GM12878 (cell line): ENCODE measurements around the gene MSH6. TPM values are rescaled to one million over a fixed set of nuclear protein-coding genes. Genes with fewer than 3 reads are reported as not detected.

Experiments
- CBX3 ChIP-seq: fragments of 200-600 bp; sonication (generic); IDR thresholded peaks from 2 replicates; pipeline ENCODE4 v1.6.1; 2016; ENCODE audit warnings: low read depth, borderline replicate concordance
- CBX5 ChIP-seq: sonication (generic); IDR thresholded peaks from 2 replicates; pipeline ENCODE4 v1.6.1; 2016; ENCODE audit warnings: low read depth, moderate library complexity, mild to moderate bottlenecking, inconsistent platforms
- CHD1 ChIP-seq: IDR thresholded peaks from 2 replicates; pipeline ENCODE4 v1.6.1; 2012; ENCODE audit warnings: low read depth, low read length, improper control_type of control experiment
- ETV6 ChIP-seq, 2 experiments: fragments of 450-650 bp in 1 of 2; IDR thresholded peaks in 1 of 2; conservative IDR thresholded peaks in 1 of 2; 2 replicates each; pipeline ENCODE4 v1.6.1; 2014; ENCODE audit warnings: antibody characterized with exemption in 1 of 2, borderline replicate concordance in 1 of 2, low read depth in 1 of 2, mild to moderate bottlenecking in 1 of 2, moderate library complexity in 1 of 2
- FOS ChIP-seq: IDR thresholded peaks from 3 replicates; pipeline ENCODE4 v1.6.1; 2011; ENCODE audit warnings: borderline replicate concordance; ENCODE audit not compliant: insufficient read length; ENCODE audit errors: extremely low read depth
- HCFC1 ChIP-seq: fragments of 150-350 bp; IDR thresholded peaks from 2 replicates; pipeline ENCODE4 v1.6.1; 2014; ENCODE audit warnings: low read length
- LARP7 ChIP-seq: fragments of 450-650 bp; IDR thresholded peaks from 2 replicates; pipeline ENCODE4 v1.6.1; 2017; ENCODE audit warnings: mild to moderate bottlenecking
- SIN3A ChIP-seq: IDR thresholded peaks from 2 replicates; pipeline ENCODE4 v1.6.1; 2012; ENCODE audit warnings: low read depth, low read length, improper control_type of control experiment
- SPI1 ChIP-seq: IDR thresholded peaks from 2 replicates; pipeline ENCODE4 v1.6.1; 2011; ENCODE audit warnings: low read depth, mild to moderate bottlenecking, low read length, moderate library complexity, borderline replicate concordance; ENCODE audit not compliant: insufficient read depth
- SREBF1 ChIP-seq: IDR thresholded peaks from 2 replicates; pipeline ENCODE4 v1.6.1; 2012; ENCODE audit warnings: mild to moderate bottlenecking, low read length
- SUZ12 ChIP-seq: fragments of 200-600 bp; sonication (generic); IDR thresholded peaks from one replicate; pipeline ENCODE4 v1.6.1; 2018; ENCODE audit warnings: antibody characterized with exemption, mild to moderate bottlenecking; ENCODE audit not compliant: unreplicated experiment
- TCF12 ChIP-seq: IDR thresholded peaks from 2 replicates; pipeline ENCODE4 v1.6.1; 2011; ENCODE audit warnings: low read depth, mild to moderate bottlenecking, low read length
- WRNIP1 ChIP-seq: IDR thresholded peaks from 2 replicates; pipeline ENCODE4 v1.6.1; 2011; ENCODE audit warnings: low read depth, low read length, improper control_type of control experiment, borderline replicate concordance
- polyA plus RNA-seq, 11 experiments: library from polyadenylated mRNA; depleted of rRNA in 4 of 11; unstranded in 6 of 11; stranded (reverse) in 5 of 11; fragments of >200 nt; fragmentation: Nextera tagmentation in 4 of 11; fragmentation: Illumina TruSeq in 1 of 11; extraction: Ambion mirVana in 4 of 11; extraction: Trizol in 1 of 11; gene quantifications; 1 replicate in 1 of 11; 2 replicates in 10 of 11; pipeline versions ENCODE4 v1.2.1 to v1.2.3, GENCODE V29; 2011 to 2016; ENCODE audit warnings: inconsistent platforms in 2 of 11, missing spikeins in 2 of 11, low read depth in 1 of 11
- total RNA-seq, 4 experiments: library from RNA; depleted of rRNA in 3 of 4; stranded (reverse); fragments of >200 nt in 3 of 4; fragmentation: Illumina TruSeq in 1 of 4; extraction: Trizol in 1 of 4; gene quantifications; 2 replicates each; pipeline versions ENCODE4 v1.2.1 to v1.2.3, GENCODE V29; 2013 to 2021
- TF ChIP-seq, protein P1 (sequence below): fragments of 450-650 bp; formaldehyde crosslinking; IDR thresholded peaks from 2 replicates; pipeline ENCODE4 v1.4.0; 2022; ENCODE audit warnings: mild to moderate bottlenecking, moderate library complexity
- TF ChIP-seq, protein P2 (sequence below): fragments of 150-350 bp; IDR thresholded peaks from 2 replicates; pipeline ENCODE4 v1.6.1; 2014; ENCODE audit warnings: mild to moderate bottlenecking, low read depth, low read length
- TF ChIP-seq, protein P3 (sequence below): fragments of 450-650 bp; formaldehyde crosslinking; IDR thresholded peaks from 2 replicates; pipeline ENCODE4 v1.5.0; 2022; ENCODE audit warnings: mild to moderate bottlenecking, missing genetic modification characterization
- TF ChIP-seq, protein P4 (sequence below), 3 experiments: IDR thresholded peaks in 2 of 3; conservative IDR thresholded peaks in 1 of 3; 2 replicates each; pipeline ENCODE4 v1.5.1; 2011; ENCODE audit warnings: low read depth in 3 of 3, low read length in 3 of 3, mild to moderate bottlenecking in 3 of 3, control low read depth in 2 of 3, moderate library complexity in 2 of 3, inconsistent platforms in 1 of 3, mixed read lengths in 1 of 3; ENCODE audit not compliant: control insufficient read depth in 2 of 3, insufficient read depth in 1 of 3; ENCODE audit errors: extremely low read depth in 1 of 3

The MSH6 gene
- total and polyA plus RNA-seq, 10 of the 15 experiments (the other 5 are each of a cell fraction or from before 2014, with no cell fraction given): 12.4 to 108 (median 67.4) TPM

- TF ChIP-seq, protein P1, sequence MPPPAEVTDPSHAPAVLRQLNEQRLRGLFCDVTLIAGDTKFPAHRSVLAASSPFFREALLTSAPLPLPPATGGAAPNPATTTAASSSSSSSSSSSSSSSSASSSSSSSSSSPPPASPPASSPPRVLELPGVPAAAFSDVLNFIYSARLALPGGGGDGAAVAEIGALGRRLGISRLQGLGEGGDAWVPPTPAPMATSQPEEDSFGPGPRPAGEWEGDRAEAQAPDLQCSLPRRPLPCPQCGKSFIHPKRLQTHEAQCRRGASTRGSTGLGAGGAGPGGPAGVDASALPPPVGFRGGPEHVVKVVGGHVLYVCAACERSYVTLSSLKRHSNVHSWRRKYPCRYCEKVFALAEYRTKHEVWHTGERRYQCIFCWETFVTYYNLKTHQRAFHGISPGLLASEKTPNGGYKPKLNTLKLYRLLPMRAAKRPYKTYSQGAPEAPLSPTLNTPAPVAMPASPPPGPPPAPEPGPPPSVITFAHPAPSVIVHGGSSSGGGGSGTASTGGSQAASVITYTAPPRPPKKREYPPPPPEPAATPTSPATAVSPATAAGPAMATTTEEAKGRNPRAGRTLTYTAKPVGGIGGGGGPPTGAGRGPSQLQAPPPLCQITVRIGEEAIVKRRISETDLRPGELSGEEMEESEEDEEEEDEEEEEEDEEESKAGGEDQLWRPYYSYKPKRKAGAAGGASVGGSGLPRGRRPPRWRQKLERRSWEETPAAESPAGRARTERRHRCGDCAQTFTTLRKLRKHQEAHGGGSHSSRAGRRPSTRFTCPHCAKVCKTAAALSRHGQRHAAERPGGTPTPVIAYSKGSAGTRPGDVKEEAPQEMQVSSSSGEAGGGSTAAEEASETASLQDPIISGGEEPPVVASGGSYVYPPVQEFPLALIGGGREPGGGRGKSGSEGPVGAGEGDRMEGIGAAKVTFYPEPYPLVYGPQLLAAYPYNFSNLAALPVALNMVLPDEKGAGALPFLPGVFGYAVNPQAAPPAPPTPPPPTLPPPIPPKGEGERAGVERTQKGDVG (CRISPR knock-in tag): no peak
- no peak for TF ChIP-seq SIN3A
- TF ChIP-seq ETV6 (conservative IDR thresholded peaks at IDR 0.05 in 1 of 2, IDR thresholded peaks at IDR 0.05 in 1 of 2; ENCODE audit: borderline replicate concordance in 1 of 2, low read depth in 1 of 2): no peak
- TF ChIP-seq, protein P2, sequence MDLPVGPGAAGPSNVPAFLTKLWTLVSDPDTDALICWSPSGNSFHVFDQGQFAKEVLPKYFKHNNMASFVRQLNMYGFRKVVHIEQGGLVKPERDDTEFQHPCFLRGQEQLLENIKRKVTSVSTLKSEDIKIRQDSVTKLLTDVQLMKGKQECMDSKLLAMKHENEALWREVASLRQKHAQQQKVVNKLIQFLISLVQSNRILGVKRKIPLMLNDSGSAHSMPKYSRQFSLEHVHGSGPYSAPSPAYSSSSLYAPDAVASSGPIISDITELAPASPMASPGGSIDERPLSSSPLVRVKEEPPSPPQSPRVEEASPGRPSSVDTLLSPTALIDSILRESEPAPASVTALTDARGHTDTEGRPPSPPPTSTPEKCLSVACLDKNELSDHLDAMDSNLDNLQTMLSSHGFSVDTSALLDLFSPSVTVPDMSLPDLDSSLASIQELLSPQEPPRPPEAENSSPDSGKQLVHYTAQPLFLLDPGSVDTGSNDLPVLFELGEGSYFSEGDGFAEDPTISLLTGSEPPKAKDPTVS: no peak
- no peak for TF ChIP-seq WRNIP1
- no peak for TF ChIP-seq LARP7
- TF ChIP-seq, protein P3, sequence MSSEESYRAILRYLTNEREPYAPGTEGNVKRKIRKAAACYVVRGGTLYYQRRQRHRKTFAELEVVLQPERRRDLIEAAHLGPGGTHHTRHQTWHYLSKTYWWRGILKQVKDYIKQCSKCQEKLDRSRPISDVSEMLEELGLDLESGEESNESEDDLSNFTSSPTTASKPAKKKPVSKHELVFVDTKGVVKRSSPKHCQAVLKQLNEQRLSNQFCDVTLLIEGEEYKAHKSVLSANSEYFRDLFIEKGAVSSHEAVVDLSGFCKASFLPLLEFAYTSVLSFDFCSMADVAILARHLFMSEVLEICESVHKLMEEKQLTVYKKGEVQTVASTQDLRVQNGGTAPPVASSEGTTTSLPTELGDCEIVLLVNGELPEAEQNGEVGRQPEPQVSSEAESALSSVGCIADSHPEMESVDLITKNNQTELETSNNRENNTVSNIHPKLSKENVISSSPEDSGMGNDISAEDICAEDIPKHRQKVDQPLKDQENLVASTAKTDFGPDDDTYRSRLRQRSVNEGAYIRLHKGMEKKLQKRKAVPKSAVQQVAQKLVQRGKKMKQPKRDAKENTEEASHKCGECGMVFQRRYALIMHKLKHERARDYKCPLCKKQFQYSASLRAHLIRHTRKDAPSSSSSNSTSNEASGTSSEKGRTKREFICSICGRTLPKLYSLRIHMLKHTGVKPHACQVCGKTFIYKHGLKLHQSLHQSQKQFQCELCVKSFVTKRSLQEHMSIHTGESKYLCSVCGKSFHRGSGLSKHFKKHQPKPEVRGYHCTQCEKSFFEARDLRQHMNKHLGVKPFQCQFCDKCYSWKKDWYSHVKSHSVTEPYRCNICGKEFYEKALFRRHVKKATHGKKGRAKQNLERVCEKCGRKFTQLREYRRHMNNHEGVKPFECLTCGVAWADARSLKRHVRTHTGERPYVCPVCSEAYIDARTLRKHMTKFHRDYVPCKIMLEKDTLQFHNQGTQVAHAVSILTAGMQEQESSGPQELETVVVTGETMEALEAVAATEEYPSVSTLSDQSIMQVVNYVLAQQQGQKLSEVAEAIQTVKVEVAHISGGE (CRISPR knock-in tag): no peak
- TF ChIP-seq HCFC1: no peak
- no peak for TF ChIP-seq CBX3
- no peak for TF ChIP-seq CHD1
- TF ChIP-seq SREBF1: no peak
- no peak for TF ChIP-seq CBX5
- TF ChIP-seq FOS: no peak
- TF ChIP-seq, protein P4, sequence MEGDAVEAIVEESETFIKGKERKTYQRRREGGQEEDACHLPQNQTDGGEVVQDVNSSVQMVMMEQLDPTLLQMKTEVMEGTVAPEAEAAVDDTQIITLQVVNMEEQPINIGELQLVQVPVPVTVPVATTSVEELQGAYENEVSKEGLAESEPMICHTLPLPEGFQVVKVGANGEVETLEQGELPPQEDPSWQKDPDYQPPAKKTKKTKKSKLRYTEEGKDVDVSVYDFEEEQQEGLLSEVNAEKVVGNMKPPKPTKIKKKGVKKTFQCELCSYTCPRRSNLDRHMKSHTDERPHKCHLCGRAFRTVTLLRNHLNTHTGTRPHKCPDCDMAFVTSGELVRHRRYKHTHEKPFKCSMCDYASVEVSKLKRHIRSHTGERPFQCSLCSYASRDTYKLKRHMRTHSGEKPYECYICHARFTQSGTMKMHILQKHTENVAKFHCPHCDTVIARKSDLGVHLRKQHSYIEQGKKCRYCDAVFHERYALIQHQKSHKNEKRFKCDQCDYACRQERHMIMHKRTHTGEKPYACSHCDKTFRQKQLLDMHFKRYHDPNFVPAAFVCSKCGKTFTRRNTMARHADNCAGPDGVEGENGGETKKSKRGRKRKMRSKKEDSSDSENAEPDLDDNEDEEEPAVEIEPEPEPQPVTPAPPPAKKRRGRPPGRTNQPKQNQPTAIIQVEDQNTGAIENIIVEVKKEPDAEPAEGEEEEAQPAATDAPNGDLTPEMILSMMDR (IDR thresholded peaks at IDR 0.05 in 2 of 3, conservative IDR thresholded peaks at IDR 0.05 in 1 of 3; ENCODE audit: control insufficient read depth in 2 of 3, extremely low read depth in 1 of 3, insufficient read depth in 1 of 3, low read depth in 3 of 3, low read length in 3 of 3): peak; percentile 97 to 100 (median 97); a peak in 5 of 6 replicates
- no peak for TF ChIP-seq SUZ12
- no peak for TF ChIP-seq TCF12
- no peak for TF ChIP-seq SPI1
These were observed 14.9 kb upstream of the MSH6 start (continued) for GRCh38 chr2:47767880-47768609.
